Mesodermal cell (in vitro differentiated cells): Measurements from ENCODE around the gene SCNN1G. TPM values are rescaled to one million over a fixed set of nuclear protein-coding genes. Genes with fewer than 3 reads are reported as not detected.

Source experiments
- H3K27ac ChIP-seq: 2 replicates; pipeline ENCODE4 v1.7.0; 2013; ENCODE audit warnings: mild to moderate bottlenecking, low read depth, low read length, moderate library complexity; ENCODE audit not compliant: severe bottlenecking
- H3K36me3 ChIP-seq: 2 replicates; pipeline ENCODE4 v1.7.1; 2013; ENCODE audit warnings: mild to moderate bottlenecking, low read length, moderate library complexity; ENCODE audit not compliant: control insufficient read depth, insufficient read depth
- H3K4me1 ChIP-seq: one replicate; pipeline ENCODE4 v1.7.1; 2013; ENCODE audit warnings: mild to moderate bottlenecking, low read length; ENCODE audit not compliant: insufficient read depth, control insufficient read depth, poor library complexity, severe bottlenecking
- H3K4me3 ChIP-seq: 2 replicates; pipeline ENCODE4 v1.7.0; 2013; ENCODE audit warnings: low read length, control low read depth, mild to moderate bottlenecking; ENCODE audit not compliant: insufficient read depth, poor library complexity, severe bottlenecking; ENCODE audit errors: extremely low read depth
- H3K9me3 ChIP-seq: 2 replicates; pipeline ENCODE4 v1.7.1; 2013; ENCODE audit warnings: mild to moderate bottlenecking, low read length, moderate library complexity; ENCODE audit not compliant: control insufficient read depth
- WGBS, 2 experiments: methylation state at CpG; one replicate each; pipeline ENCODE4 v1.1.5; 2013; ENCODE audit warnings: missing lambda C conversion rate in 2 of 2; ENCODE audit not compliant: insufficient coverage in 2 of 2; 5-methylcytosine and 5-hydroxymethylcytosine counted together
- polyA plus RNA-seq, 2 experiments: library from polyadenylated mRNA; stranded (reverse); fragments of 50-300 nt; gene quantifications; one replicate each; pipeline ENCODE4 v1.2.3, GENCODE V29; 2013

The SCNN1G gene
- not detected for polyA plus RNA-seq (2013, experiment 1 of 2)
- not detected for polyA plus RNA-seq (2013, experiment 2 of 2)

DNA sequence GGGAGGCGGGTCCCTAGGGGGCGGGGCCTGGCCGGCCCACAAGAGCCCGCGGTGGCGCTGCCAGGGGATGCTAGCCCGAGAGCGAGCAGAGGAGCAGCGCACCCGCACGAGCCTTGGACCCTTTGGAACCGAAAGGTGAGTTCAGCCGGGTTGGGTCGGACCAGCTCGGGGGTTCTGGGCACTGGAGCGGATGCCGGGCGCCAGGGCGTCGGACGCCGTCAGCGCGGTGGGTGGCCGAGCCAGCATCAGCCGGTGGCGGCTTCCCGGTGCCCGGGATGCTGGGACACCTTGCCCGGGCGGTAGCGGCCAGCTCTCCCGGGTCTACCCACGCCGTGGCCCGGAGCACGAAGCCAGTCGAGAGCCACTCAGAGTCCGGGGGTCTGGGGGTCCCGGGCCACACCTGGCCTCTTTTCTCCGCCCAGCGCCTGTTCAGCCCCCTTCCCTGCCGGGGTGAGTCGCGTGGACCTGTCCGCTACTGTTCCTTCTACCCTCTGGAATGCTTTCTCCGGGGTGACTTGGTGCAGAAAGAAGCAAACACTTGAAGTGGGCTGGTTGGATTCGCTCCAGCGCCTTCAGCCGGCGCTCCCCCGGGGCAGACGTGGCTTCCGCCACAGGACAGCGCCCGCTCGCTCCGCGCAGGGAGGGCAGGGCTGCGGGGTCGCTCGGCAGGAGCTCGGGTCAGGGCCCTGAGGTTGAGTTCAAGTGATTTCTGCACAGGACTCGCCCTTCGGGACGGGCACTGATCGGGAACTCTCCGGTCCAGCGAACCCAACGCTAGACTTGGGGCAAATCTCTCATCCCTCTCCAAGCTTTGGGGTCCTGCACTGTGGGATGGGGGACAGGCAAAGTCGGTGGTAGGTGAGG is at the start of gene SCNN1G:
TSS of gene SCNN1G (plus strand) at position 67 of the 864 bp plus-strand sequence. CDS start 3,527 bp downstream, outside the sequence.
- Histone ChIP-seq H3K4me1 (no peaks in the 10 kb centered on the region), H3K27ac (no peak within 1 kb of the TSS), H3K4me3 (peak within 1 kb of the TSS; percentile 11), H3K36me3 (no peaks in the 10 kb centered on the region), H3K9me3 (no peaks in the 10 kb centered on the region)
- WGBS, 2 experiments: 4 to 5% methylated on average over 45 to 64 of the region's 71 CpGs

DNA sequence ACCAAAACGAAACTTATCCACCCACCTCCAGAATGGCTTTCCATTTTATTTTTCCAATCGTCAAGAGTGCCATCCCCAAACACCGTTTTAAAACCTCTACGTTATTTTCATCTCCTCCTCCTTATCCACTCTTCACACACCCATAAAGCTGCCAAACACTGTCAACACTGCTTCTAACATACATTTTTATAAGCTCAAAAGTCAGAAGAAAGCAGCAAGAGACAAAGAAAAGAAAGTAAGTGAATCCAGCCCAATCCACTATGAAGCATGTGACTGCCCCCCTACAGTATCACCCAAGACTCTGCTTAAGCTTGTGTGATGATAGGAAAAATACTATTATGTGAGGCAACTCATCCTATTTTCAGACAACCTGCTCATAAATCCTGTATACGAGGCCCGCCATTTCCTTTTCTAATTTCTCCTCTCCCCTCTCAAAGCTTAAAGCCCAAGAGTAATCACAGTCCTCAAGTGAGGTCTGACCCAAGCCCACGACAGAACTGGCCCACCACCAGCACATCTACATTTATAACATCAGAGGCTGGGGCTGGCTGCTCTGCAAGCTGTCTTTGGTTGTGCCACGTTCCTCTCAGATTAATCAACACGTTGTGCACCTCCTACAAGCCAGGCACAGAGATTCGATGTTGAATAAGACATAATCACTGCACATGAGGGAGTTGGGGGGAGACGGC is 49.6 kb upstream of the SCNN1G start:
- Histone ChIP-seq H3K36me3 (no peaks in the 10 kb centered on the region), H3K4me1 (peaks cover 22% of the 10 kb centered on the region), H3K27ac (peak overlapping the region; percentile 84), H3K9me3 (peaks cover 3% of the 10 kb centered on the region), H3K4me3 (no peak overlapping the region)
- 84 to 87% methylated on average over 8 to 10 of the region's 11 CpGs for WGBS, 2 experiments

GRCh38 chr16:23134274-23134673 is 48.3 kb upstream of the SCNN1G start:
- Histone ChIP-seq H3K36me3 (no peaks in the 10 kb centered on the region), H3K9me3 (peaks cover 3% of the 10 kb centered on the region), H3K4me1 (peaks cover 22% of the 10 kb centered on the region), H3K27ac (no peak overlapping the region), H3K4me3 (no peak overlapping the region)
- WGBS, 2 experiments: 50% methylated on average over 1 of the region's 3 CpGs; no CpG with 5 or more reads in 1 of the 2 experiments

GRCh38 chr16:23137256-23137655 is 45.3 kb upstream of the SCNN1G start:
- no CpG with 5 or more reads among the region's 2 CpGs for WGBS, 2 experiments
- Histone ChIP-seq H3K36me3 (no peaks in the 10 kb centered on the region), H3K9me3 (peaks cover 3% of the 10 kb centered on the region)

GRCh38 chr16:23137818-23138217 is 44.7 kb upstream of the SCNN1G start:
- Histone ChIP-seq H3K4me1 (peaks cover 11% of the 10 kb centered on the region), H3K36me3 (no peaks in the 10 kb centered on the region), H3K27ac (no peak overlapping the region), H3K9me3 (peaks cover 3% of the 10 kb centered on the region), H3K4me3 (no peak overlapping the region)
- 86 to 93% methylated on average over 1 to 3 of the region's 5 CpGs for WGBS, 2 experiments

More at GRCh38 chr16:23137256-23137655, 45.3 kb upstream of the SCNN1G start:
- Histone ChIP-seq H3K4me3 (no peak overlapping the region), H3K4me1 (peaks cover 11% of the 10 kb centered on the region), H3K27ac (no peak overlapping the region)

DNA sequence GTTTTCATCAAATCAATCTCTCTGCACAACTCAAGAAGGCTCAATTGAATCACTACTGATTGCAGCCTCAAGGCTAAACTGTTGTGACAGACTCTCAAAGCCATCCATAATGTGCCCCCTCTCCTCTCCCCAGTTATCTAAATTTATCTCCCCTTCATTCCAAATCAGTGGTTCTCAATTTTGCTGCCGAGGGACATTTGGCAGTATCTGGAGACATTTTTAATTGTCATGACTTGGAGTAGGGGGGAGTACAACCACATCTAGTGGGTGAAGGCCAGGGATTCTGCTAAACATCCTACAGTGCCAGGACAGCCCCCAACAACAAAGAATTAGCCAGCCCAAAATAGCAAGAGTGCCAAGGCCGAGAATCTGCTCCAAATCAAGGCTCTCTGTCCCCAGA is 42.4 kb upstream of the SCNN1G start:
- Histone ChIP-seq H3K4me1 (peaks cover 9% of the 10 kb centered on the region), H3K36me3 (peaks cover 2% of the 10 kb centered on the region), H3K9me3 (peaks cover 3% of the 10 kb centered on the region), H3K27ac (no peak overlapping the region), H3K4me3 (no peak overlapping the region)
- 89 to 100% methylated on average over 1 of the region's 2 CpGs for WGBS, 2 experiments

DNA sequence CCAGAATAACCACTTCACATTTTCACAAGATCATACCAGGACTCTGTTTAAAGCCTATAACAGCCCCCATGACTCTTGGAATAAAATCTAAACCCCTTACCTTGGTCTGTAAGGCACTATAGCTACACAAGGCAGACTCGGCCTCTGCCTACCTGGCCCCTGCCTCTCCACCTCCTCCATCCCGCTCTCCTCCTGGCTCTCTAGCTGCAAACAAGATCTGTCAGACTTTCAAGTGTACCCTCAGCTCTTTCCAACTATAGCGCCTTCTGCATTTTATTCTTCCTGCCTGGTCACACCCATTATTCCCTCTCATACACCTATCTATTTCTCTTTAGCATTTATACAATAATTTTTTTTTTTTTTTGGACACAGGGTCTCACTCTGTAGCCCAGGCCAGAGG is 41.5 kb upstream of the SCNN1G start:
- Histone ChIP-seq H3K4me3 (no peak overlapping the region), H3K36me3 (peaks cover 2% of the 10 kb centered on the region), H3K27ac (no peak overlapping the region), H3K9me3 (peaks cover 3% of the 10 kb centered on the region), H3K4me1 (peaks cover 9% of the 10 kb centered on the region)
- WGBS, 2 experiments: 87 to 90% methylated on average over 3 of the region's 3 CpGs

DNA sequence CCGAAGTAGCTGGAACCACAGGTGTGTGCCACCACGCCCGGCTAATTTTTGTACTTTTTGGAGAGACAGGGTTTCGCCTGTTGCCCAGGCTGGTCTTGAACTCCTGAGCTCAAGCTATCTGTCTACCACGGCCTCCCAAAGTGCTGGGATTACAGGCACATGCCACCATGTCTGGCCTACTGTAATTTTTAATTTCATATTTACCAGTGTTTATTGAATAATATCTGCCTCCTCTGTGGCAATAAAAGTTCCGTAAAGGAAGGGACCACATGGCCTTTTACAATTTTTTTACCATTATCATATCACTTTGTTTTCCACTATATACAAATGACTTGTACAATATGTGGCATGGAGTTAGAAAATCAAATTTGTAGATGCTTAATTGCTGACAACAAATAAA is 41.0 kb upstream of the SCNN1G start:
- peaks cover 9% of the 10 kb centered on the region for H3K4me1 ChIP-seq
- H3K4me3 ChIP-seq: no peak overlapping the region
- peaks cover 2% of the 10 kb centered on the region for H3K36me3 ChIP-seq
- H3K27ac ChIP-seq: no peak overlapping the region
- 90 to 100% methylated on average over 4 of the region's 6 CpGs for WGBS, 2 experiments
- H3K9me3 ChIP-seq: peaks cover 3% of the 10 kb centered on the region

GRCh38 chr16:23141959-23142740 is 40.4 kb upstream of the SCNN1G start:
- 82 to 96% methylated on average over 6 of the region's 7 CpGs for WGBS, 2 experiments
- H3K27ac ChIP-seq: no peak overlapping the region

GRCh38 chr16:23143391-23143790 is 39.2 kb upstream of the SCNN1G start:
- H3K27ac ChIP-seq: no peak overlapping the region
- peaks cover 2% of the 10 kb centered on the region for H3K36me3 ChIP-seq
- 80% methylated on average over 1 of the region's 3 CpGs; no CpG with 5 or more reads in 1 of the 2 experiments for WGBS, 2 experiments

More at GRCh38 chr16:23141959-23142740, 40.4 kb upstream of the SCNN1G start:
- Histone ChIP-seq H3K36me3 (peaks cover 2% of the 10 kb centered on the region), H3K9me3 (peaks cover under 1% of the 10 kb centered on the region), H3K4me1 (peaks cover 11% of the 10 kb centered on the region), H3K4me3 (no peak overlapping the region)

More at GRCh38 chr16:23143391-23143790, 39.2 kb upstream of the SCNN1G start:
- H3K4me3 ChIP-seq: no peak overlapping the region
- peaks cover 16% of the 10 kb centered on the region for H3K4me1 ChIP-seq
- H3K9me3 ChIP-seq: no peaks in the 10 kb centered on the region
